Thyroid gland (tissue), 4 donors: Measurements from ENCODE around the gene ARHGEF6. TPM values are rescaled to one million over a fixed set of nuclear protein-coding genes. Genes with fewer than 3 reads are reported as not detected.

Experiments
- DNase-seq, 2 donors: peaks; one replicate each; pipeline ENCODE4 v3.0.0-alpha.2; 2019
- H3K27ac ChIP-seq, 3 donors: fragments of 200-600 bp; sonication (generic); 1 replicate in 2 of 3; 2 replicates in 1 of 3; pipeline ENCODE4 v1.5.1; 2016 to 2019; ENCODE audit warnings: mild to moderate bottlenecking in 1 of 3, moderate library complexity in 1 of 3
- H3K27me3 ChIP-seq: fragments of 200-600 bp; sonication (generic); one replicate; pipeline ENCODE4 v1.5.1; 2019
- H3K36me3 ChIP-seq, 2 donors: fragments of 200-600 bp; sonication (generic); one replicate each; pipeline ENCODE4 v1.5.1; 2016 to 2019
- H3K4me1 ChIP-seq, 2 donors: fragments of 200-600 bp; sonication (generic); one replicate each; pipeline ENCODE4 v1.5.1; 2017 to 2019
- H3K4me3 ChIP-seq, 3 donors: fragments of 200-600 bp; sonication (generic); replicated peaks in 1 of 3; 1 replicate in 2 of 3; 2 replicates in 1 of 3; pipeline ENCODE4 v1.5.1; 2016; ENCODE audit warnings: mild to moderate bottlenecking in 1 of 3
- H3K9me3 ChIP-seq: fragments of 200-600 bp; sonication (generic); one replicate; pipeline ENCODE4 v1.5.1; 2017
- POLR2A ChIP-seq, 2 donors: fragments of 450-650 bp; IDR thresholded peaks; one replicate each; pipeline ENCODE4 v1.6.1; 2017; ENCODE audit warnings: antibody characterized with exemption in 2 of 2, mild to moderate bottlenecking in 2 of 2, moderate library complexity in 1 of 2
- WGBS, 2 donors: methylation state at CpG; one replicate each; pipeline ENCODE4 v1.1.5; 2017; 5-methylcytosine and 5-hydroxymethylcytosine counted together
- intact Hi-C: fragments of 100-400 bp; cut with DNase I; formaldehyde crosslinking; loops from one replicate; pipeline ENCODE4 v1.15.1; 2023
- total RNA-seq, 4 donors: library from RNA; depleted of rRNA; stranded (reverse); fragments of >200 nt; gene quantifications; one replicate each; pipeline ENCODE4 v1.2.3, GENCODE V29; 2016
- TF ChIP-seq, protein P1 (sequence below), 6 experiments: fragments of 200-600 bp in 3 of 6; fragments of 450-650 bp in 3 of 6; sonication (generic) in 3 of 6; IDR thresholded peaks; one replicate each; pipeline ENCODE4 v1.5.1; 2016 to 2019; ENCODE audit warnings: antibody characterized with exemption in 6 of 6, mild to moderate bottlenecking in 2 of 6, inconsistent platforms in 1 of 6, moderate library complexity in 1 of 6

Gene ARHGEF6
- total RNA-seq, 4 donors from 2014 or later: 3.5 to 12.0 (median 6.4) TPM

DNA sequence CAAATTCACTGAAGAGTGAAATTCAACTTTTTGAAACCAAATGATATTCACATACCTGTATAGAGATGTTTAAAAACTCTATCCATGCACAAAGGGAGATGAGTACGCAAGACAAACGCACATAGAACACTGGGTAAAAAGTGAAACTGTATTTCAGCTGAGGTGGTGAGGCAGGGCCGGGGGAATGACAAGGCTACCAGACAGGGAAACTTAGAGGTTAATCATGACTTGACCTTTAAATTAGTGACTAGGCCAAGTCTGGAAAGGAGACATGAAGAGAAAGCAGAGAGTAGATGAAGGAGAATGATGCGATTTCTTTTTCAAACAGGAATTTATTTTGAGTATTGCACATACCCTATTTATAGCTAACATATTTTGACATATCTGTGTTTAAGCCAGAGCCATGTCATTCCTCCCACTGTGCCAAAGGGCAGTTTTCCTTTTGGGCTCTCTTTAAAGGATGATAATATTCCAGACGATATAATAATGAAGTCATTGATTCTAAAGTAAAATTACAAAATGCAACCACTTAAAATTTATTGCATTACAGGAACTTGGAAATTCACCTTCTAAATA lies 49.4 kb downstream of the ARHGEF6 start:
- no peaks in the 10 kb centered on the region for H3K36me3 ChIP-seq
- intact Hi-C loops: no loop called here
- TF ChIP-seq, protein P1, sequence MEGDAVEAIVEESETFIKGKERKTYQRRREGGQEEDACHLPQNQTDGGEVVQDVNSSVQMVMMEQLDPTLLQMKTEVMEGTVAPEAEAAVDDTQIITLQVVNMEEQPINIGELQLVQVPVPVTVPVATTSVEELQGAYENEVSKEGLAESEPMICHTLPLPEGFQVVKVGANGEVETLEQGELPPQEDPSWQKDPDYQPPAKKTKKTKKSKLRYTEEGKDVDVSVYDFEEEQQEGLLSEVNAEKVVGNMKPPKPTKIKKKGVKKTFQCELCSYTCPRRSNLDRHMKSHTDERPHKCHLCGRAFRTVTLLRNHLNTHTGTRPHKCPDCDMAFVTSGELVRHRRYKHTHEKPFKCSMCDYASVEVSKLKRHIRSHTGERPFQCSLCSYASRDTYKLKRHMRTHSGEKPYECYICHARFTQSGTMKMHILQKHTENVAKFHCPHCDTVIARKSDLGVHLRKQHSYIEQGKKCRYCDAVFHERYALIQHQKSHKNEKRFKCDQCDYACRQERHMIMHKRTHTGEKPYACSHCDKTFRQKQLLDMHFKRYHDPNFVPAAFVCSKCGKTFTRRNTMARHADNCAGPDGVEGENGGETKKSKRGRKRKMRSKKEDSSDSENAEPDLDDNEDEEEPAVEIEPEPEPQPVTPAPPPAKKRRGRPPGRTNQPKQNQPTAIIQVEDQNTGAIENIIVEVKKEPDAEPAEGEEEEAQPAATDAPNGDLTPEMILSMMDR (IDR thresholded peaks at IDR 0.05): no peak
- TF ChIP-seq POLR2A (IDR thresholded peaks at IDR 0.05): no peak
- H3K4me1 ChIP-seq: no peaks in the 10 kb centered on the region
- no peaks in the 10 kb centered on the region for H3K9me3 ChIP-seq
- WGBS, 2 donors: 76 to 82% methylated on average over 5 of the region's 5 CpGs
- H3K4me3 ChIP-seq: no peak overlapping the region
- H3K27ac ChIP-seq: no peak overlapping the region
- no peak for DNase-seq
- no peaks in the 10 kb centered on the region for H3K27me3 ChIP-seq

- H3K4me1 ChIP-seq: no peaks in the 10 kb centered on the region
- no peaks in the 10 kb centered on the region for H3K9me3 ChIP-seq
- H3K36me3 ChIP-seq: no peaks in the 10 kb centered on the region
- intact Hi-C loops: no loop called here
- no peak for TF ChIP-seq POLR2A (IDR thresholded peaks at IDR 0.05)
- TF ChIP-seq, protein P1 (IDR thresholded peaks at IDR 0.05): no peak
- 57 to 69% methylated on average over 1 of the region's 1 CpG for WGBS, 2 donors
- H3K27ac ChIP-seq: no peak overlapping the region
- H3K27me3 ChIP-seq: no peaks in the 10 kb centered on the region
- DNase-seq: no peak
- no peak overlapping the region for H3K4me3 ChIP-seq
Observed at GRCh38 chrX:136728393-136728792, 52.3 kb downstream of the ARHGEF6 start.

GRCh38 chrX:136725441-136726104 lies 55.2 kb downstream of the ARHGEF6 start:
- H3K27ac ChIP-seq: no peak overlapping the region
- H3K4me1 ChIP-seq: no peaks in the 10 kb centered on the region
- no peaks in the 10 kb centered on the region for H3K36me3 ChIP-seq
- H3K9me3 ChIP-seq: no peaks in the 10 kb centered on the region
- no peak for DNase-seq
- H3K27me3 ChIP-seq: no peaks in the 10 kb centered on the region
- TF ChIP-seq, protein P1 (IDR thresholded peaks at IDR 0.05): no peak
- TF ChIP-seq POLR2A (IDR thresholded peaks at IDR 0.05): no peak
- intact Hi-C loops: no loop called here
- no peak overlapping the region for H3K4me3 ChIP-seq

GRCh38 chrX:136718091-136718490 lies 62.6 kb downstream of the ARHGEF6 start:
- intact Hi-C loops: no loop called here
- TF ChIP-seq, protein P1 (IDR thresholded peaks at IDR 0.05): no peak
- no peak for TF ChIP-seq POLR2A (IDR thresholded peaks at IDR 0.05)
- DNase-seq: no peak
- no peak overlapping the region for H3K27ac ChIP-seq
- no peaks in the 10 kb centered on the region for H3K4me1 ChIP-seq
- 96 to 98% methylated on average over 2 of the region's 2 CpGs for WGBS, 2 donors
- no peaks in the 10 kb centered on the region for H3K27me3 ChIP-seq
- no peaks in the 10 kb centered on the region for H3K36me3 ChIP-seq
- no peak overlapping the region for H3K4me3 ChIP-seq
- H3K9me3 ChIP-seq: no peaks in the 10 kb centered on the region
